ENCODE measurements around the gene TRIM71.
A peak's percentile ranks its signal among the peaks of the same experiment; 100 is the strongest.
"Not testable (repeated sequence)": the region's sequence is repeated elsewhere in the genome, so short reads cannot be mapped to it uniquely, and the experiment has no call there.

TRIM71 gene

DNA sequence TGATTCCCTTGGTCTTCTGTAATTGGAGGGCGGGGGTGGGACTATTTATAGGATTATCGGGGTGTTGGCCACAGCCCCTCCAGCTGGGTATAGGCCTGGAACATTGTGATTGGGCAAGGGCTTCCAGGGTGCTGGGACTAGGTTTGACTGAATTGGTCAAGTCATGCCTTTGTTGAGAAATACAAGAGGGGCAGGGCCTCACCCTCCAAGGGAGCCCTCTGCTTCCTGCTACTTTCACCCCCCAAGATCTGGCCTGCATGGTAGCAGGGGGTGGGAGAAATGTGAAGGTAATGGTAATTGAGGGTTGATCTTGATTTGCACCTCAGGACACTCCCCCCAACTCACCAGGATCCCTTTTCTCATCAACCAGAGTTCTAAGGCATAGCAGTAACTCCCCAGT lies 25.2 kb downstream of the TRIM71 start:
- DNase-seq (ENCODE audit: low spot score) = no peak

- DNase-seq (ENCODE audit: low spot score) = no peak
Observed at GRCh38 chr3:32843510-32844321, 25.9 kb downstream of the TRIM71 start.

GRCh38 chr3:32844322-32844654 lies 26.5 kb downstream of the TRIM71 start:
- no peak for DNase-seq (ENCODE audit: low spot score)

GRCh38 chr3:32844914-32845313 lies 27.1 kb downstream of the TRIM71 start:
- DNase-seq (ENCODE audit: low spot score) = no peak

- not testable (repeated sequence) for DNase-seq (ENCODE audit: low spot score)
Observed at GRCh38 chr3:32845546-32845945, 27.7 kb downstream of the TRIM71 start.

DNA sequence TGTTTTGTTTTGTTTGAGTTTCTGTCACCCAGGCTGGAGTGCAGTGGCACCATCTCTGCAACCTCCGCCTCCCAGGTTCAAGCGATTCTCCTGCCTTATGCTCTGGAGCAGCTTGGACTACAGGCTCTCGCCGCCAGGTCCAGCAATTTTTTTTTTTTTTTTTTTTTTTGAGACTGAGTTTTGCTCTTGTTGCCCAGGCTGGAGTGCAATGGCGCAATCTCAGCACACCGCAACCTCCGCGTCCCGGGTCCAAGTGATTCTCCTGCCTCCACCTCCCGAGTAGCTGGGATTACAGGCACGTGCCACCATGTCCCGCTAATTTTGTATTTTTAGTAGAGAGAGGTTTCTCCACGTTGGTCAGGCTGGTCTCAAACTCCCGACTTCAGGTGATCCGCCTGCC lies 29.2 kb downstream of the TRIM71 start:
- DNase-seq (ENCODE audit: low spot score) = not testable (repeated sequence)

DNA sequence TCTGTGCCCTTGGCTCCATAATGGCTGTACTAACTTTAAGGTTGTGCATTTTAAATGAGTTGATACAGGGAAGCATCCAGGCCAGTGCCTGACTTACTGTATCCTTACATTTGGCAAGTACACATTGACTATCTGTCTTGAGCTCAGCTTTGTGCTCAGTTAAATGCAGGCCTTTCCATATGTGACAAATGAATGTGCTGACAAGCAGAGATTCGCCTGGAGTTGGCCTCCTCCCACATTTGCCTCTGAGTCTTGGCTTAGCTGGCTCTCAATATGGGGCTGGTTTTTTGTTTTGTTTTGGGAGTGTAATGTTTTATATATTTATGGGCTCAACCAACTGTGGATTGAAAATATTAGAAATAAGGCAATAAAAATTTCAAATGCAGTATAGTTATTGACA lies 29.7 kb downstream of the TRIM71 start:
- peak; percentile 11 for DNase-seq (ENCODE audit: low spot score)

GRCh38 chr3:32848215-32848614 lies 30.4 kb downstream of the TRIM71 start:
- DNase-seq (ENCODE audit: low spot score) = peak; percentile 55

- DNase-seq (ENCODE audit: low spot score) = no peak
Observed at GRCh38 chr3:32849046-32849445, 31.2 kb downstream of the TRIM71 start.

- DNase-seq (ENCODE audit: low spot score) = no peak
Observed at GRCh38 chr3:32850226-32850625, 32.4 kb downstream of the TRIM71 start.

GRCh38 chr3:32850636-32851035 lies 32.8 kb downstream of the TRIM71 start:
- DNase-seq (ENCODE audit: low spot score) = no peak

DNA sequence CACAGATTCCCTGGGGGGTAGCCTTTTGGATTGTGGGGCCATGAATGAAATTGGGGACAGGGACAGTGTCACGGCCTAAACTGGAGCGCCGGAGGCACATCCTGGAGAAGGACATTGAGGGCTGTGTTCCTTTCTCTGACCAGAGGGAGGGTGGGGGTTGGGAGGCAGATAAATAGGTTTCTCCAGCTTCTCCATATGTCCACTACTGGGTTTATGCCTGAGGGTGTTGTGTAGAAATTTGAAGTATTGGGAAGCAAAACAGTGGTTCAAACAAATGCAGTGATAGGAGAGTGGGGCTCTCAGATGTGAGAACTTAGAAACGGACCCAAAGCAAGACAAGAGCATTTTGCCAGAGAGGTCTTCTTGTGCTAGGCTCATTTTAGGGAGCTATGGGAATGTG lies 34.3 kb downstream of the TRIM71 start:
- DNase-seq (ENCODE audit: low spot score) = no peak

- DNase-seq (ENCODE audit: low spot score) = no peak
Observed at GRCh38 chr3:32855350-32855953, 37.7 kb downstream of the TRIM71 start.

DNA sequence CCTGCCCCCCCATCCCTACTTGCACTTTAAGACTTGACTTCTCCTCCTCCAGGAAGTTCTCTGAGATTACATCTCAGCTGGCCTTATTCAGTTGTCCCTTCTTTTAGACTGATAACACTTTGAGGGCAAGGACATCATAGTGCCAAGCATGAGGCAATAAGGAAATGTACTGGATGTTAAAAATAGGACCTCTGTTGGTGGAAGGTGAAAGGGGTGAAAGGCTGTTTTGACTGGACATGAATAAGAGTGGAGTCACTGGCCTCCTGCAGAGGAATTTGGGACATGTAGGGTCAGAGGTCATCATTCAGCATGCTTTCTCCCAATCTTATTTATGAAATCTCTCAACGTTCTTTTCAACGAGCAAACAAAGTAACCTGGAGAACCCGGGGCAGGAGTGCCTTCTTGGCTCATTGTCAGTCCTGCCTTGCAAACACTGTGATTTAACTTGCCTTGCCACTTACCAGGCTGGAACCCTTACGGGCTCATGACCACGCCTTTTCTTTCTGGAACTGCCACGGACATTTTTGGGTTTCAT lies 38.6 kb downstream of the TRIM71 start:
- DNase-seq (ENCODE audit: low spot score) = no peak

GRCh38 chr3:32856901-32857507 lies 39.2 kb downstream of the TRIM71 start:
- no peak for DNase-seq (ENCODE audit: low spot score)

DNA sequence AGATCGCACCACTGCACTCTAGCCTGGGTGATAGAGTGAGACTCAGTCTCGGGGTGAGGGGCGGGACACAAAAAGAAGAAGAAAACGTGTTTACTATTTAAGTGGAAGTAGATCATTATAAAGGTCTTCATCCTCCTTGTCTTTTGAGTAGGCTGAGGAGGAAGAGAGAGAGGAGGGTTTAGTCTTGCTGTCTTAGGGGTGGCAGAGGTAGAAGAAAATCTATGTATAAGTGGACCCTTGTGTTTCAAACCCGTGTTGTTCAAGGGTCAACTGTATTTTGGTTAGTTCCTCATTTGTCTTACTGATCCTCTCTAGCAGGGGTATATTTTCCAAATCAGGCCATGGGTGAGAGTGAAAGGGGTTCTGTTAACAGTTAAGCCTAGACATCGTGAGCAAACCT lies 40.1 kb downstream of the TRIM71 start:
- no peak for DNase-seq (ENCODE audit: low spot score)

DNA sequence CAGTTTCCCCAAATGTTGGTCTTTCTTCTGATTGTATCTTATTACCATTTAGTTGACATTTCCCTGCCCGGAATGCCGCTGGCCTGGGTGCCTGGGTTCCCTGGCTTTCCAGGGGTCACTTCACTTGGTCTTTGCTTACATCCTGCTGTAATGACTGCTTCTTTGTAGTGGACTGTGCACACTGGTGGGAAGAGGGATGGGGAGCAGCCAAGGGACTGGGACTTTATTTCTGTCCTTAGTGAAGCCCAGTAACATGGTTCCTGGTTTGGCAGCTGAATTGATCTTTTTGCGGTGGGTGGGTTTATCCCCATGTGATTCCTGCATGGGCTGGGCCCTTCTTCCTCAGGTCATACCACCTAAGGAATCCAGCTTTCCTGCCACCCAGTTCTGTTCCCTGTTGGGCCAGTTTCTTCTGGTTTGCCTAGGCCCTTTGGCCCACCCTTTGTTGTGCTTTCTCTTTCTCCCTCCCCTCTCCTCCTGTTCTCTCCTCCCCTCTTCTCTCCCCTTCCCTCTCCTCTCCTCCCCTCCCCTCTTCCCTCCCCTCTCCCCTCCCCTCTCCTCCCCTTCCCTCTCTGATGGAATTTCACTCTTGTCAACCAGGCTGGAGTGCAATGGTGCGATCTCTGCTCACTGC lies 41.9 kb downstream of the TRIM71 start:
- no peak for DNase-seq (ENCODE audit: low spot score)

DNA sequence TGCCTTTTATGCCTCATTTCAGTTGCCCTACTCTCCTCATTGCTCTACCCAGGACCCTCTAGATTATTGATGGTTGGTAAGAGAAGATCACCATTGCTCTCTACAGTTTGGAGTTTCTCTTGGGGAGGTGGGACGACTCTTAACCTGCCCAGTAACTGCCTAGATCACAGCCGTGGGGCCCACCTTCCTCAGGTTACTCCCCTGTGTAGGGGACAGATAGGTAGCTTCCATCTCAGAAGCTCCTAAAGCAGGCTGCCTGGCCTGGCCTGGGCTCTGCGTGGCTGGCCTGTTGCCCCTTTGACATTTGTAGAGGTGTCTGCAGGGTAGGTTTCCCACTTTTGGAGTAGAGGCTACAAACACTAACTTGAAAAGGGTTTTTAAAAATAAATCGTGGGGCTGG lies 42.7 kb downstream of the TRIM71 start:
- no peak for DNase-seq (ENCODE audit: low spot score)

- no peak for DNase-seq (ENCODE audit: low spot score)
Observed at GRCh38 chr3:32861681-32862080, 43.9 kb downstream of the TRIM71 start.

- no peak for DNase-seq (ENCODE audit: low spot score)
Observed at GRCh38 chr3:32862247-32862935, 44.6 kb downstream of the TRIM71 start.

DNA sequence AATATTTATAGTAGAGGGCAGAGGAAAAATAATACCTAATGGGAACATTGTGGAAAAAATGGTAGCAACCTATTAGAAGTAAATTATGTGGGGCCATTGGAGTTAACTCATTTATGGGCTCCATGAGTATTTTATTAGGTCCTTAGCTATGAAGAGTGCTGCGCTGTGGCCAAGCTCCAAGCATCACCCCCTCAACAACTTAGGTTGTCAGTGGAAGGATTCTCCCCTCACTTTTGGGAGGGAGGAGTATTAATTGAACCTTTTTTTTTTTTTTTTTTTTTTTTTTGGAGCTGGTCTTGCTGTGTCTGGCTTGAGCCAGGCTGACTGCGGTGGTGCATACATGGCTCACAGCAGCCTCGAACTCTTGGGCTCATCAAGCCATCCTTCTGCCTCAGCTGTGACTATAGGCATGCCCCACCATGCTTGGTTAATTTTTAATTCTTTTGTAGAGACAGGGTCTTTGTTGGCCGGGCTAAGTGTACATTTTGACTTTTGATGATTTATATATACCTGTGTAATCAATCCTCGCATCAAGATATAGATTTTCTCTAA lies 45.2 kb downstream of the TRIM71 start:
- no peak for DNase-seq (ENCODE audit: low spot score)

GRCh38 chr3:32865383-32865782 lies 47.6 kb downstream of the TRIM71 start:
- no peak for DNase-seq (ENCODE audit: low spot score)
